Measurements from ENCODE around the gene FRMPD2. TPM values are rescaled to one million over a fixed set of nuclear protein-coding genes. Genes with fewer than 3 reads are reported as not detected.

FRMPD2 gene
- total RNA-seq, 1 experiment from 2014 or later, result 0.44 TPM

- H3K27ac Mint-ChIP-seq, result peak overlapping the region in 1 of 3 experiments; percentile 28; a peak in 2 of 7 replicates
- H3K4me1 Mint-ChIP-seq, result peaks cover 21 to 31% of the 10 kb centered on the region in 2 experiments
- no peak overlapping the region for H3T11ph ChIP-seq (ENCODE audit: low read length)
- no peak overlapping the region for H3K56ac ChIP-seq (ENCODE audit: insufficient read length, low read depth, low read length)
- no peaks in the 10 kb centered on the region for H3K36me3 Mint-ChIP-seq (ENCODE audit: insufficient read depth in 1 of 3, low read depth in 3 of 3)
- peaks cover 5% of the 10 kb centered on the region; the same call in 1 of the 2 replicates for H3K4me1 ChIP-seq (ENCODE audit: insufficient read depth, low read length)
- TF ChIP-seq, protein P1, sequence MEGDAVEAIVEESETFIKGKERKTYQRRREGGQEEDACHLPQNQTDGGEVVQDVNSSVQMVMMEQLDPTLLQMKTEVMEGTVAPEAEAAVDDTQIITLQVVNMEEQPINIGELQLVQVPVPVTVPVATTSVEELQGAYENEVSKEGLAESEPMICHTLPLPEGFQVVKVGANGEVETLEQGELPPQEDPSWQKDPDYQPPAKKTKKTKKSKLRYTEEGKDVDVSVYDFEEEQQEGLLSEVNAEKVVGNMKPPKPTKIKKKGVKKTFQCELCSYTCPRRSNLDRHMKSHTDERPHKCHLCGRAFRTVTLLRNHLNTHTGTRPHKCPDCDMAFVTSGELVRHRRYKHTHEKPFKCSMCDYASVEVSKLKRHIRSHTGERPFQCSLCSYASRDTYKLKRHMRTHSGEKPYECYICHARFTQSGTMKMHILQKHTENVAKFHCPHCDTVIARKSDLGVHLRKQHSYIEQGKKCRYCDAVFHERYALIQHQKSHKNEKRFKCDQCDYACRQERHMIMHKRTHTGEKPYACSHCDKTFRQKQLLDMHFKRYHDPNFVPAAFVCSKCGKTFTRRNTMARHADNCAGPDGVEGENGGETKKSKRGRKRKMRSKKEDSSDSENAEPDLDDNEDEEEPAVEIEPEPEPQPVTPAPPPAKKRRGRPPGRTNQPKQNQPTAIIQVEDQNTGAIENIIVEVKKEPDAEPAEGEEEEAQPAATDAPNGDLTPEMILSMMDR (conservative IDR thresholded peaks at IDR 0.05), result no peak
- H3K4ac ChIP-seq (ENCODE audit: low read depth, low read length), result no peak overlapping the region
- H3K79me1 ChIP-seq (ENCODE audit: insufficient read depth, low read depth, low read length, poor library complexity, severe bottlenecking), result no peaks in the 10 kb centered on the region
- H3K27me3 Mint-ChIP-seq (ENCODE audit: low read depth), result no peaks in the 10 kb centered on the region
- no peaks in the 10 kb centered on the region for H3K9me3 ChIP-seq (ENCODE audit: control insufficient read depth, low read depth, low read length)
- H3K9ac ChIP-seq (ENCODE audit: extremely low read depth, insufficient read length, low read length), result no peak overlapping the region
- peaks cover 0 to 2% of the 10 kb centered on the region in 2 experiments; a peak in 1 of 5 replicates for H3K9me3 Mint-ChIP-seq
- H4K20me1 ChIP-seq (ENCODE audit: control insufficient read depth, insufficient read depth, insufficient read length), result no peaks in the 10 kb centered on the region
- no peak overlapping the region for H4K91ac ChIP-seq (ENCODE audit: insufficient read length, low read depth, low read length)
- no peak overlapping the region for H2AFZ ChIP-seq (ENCODE audit: low read length)
- no peak overlapping the region for H3K27ac ChIP-seq (ENCODE audit: insufficient read length, low read depth, low read length)
- H3K14ac ChIP-seq (ENCODE audit: insufficient read depth, low read length), result no peak overlapping the region
- no peak overlapping the region for H2BK120ac ChIP-seq (ENCODE audit: low read depth, low read length, poor library complexity, severe bottlenecking)
- no peak overlapping the region for H3K4me3 Mint-ChIP-seq
- H3K23me2 ChIP-seq (ENCODE audit: insufficient read length, low read depth, low read length, poor library complexity, severe bottlenecking), result no peaks in the 10 kb centered on the region
- H3K23ac ChIP-seq (ENCODE audit: insufficient read length, low read depth, low read length), result no peak overlapping the region
- no peak overlapping the region for H3K4me2 ChIP-seq (ENCODE audit: insufficient read depth, insufficient read length, low read length)
- H2AK5ac ChIP-seq (ENCODE audit: insufficient read length, low read length), result no peak overlapping the region
- no peak overlapping the region for H4K8ac ChIP-seq (replicated peaks; ENCODE audit: insufficient read length, low read depth, low read length)
- H3K79me2 ChIP-seq (ENCODE audit: insufficient read depth, low read length), result no peaks in the 10 kb centered on the region
- no peak overlapping the region for H2BK20ac ChIP-seq (ENCODE audit: low read depth, low read length, poor library complexity, severe bottlenecking)
- H2BK12ac ChIP-seq (ENCODE audit: insufficient read length, low read depth, low read length), result no peak overlapping the region
- no peak overlapping the region for H3K18ac ChIP-seq (ENCODE audit: insufficient read length, low read depth, low read length)
- H4K5ac ChIP-seq (ENCODE audit: insufficient read length, low read depth, low read length), result no peak overlapping the region
- H3K27me3 ChIP-seq (ENCODE audit: insufficient read depth, low read length), result no peaks in the 10 kb centered on the region
- H2BK15ac ChIP-seq (ENCODE audit: low read depth, low read length), result no peak overlapping the region
- DNase-seq, result peak; percentile 14
- WGBS (ENCODE audit: extremely low coverage, insufficient read length, low lambda C conversion rate), result no CpG with 5 or more reads among the region's 9 CpGs
- no peak overlapping the region for H2BK5ac ChIP-seq (ENCODE audit: insufficient read length, low read length)
Measured at GRCh38 chr10:48238826-48239520, 35.5 kb downstream of the FRMPD2 start.

Data from H9 (cell line).